Uterus (tissue), 4 donors: ENCODE data around the gene USP16. TPM values are rescaled to one million over a fixed set of nuclear protein-coding genes. Genes with fewer than 3 reads are reported as not detected.

Experiments used
- DNase-seq, 2 donors: peaks; one replicate each; pipeline ENCODE4 v3.0.0-alpha.2; 2019 to 2020
- H3K27ac ChIP-seq, 2 donors: fragments of 200-600 bp; sonication (generic); 1 replicate in 1 of 2; 2 replicates in 1 of 2; pipeline ENCODE4 v1.5.1; 2016 to 2018
- H3K27me3 ChIP-seq, 2 donors: fragments of 200-600 bp; sonication (generic); one replicate each; pipeline ENCODE4 v1.5.1; 2018 to 2019; ENCODE audit warnings: control low read depth in 1 of 2
- H3K36me3 ChIP-seq, 2 donors: fragments of 200-600 bp; sonication (generic); one replicate each; pipeline ENCODE4 v1.5.1; 2019; ENCODE audit warnings: control low read depth in 1 of 2
- H3K4me1 ChIP-seq, 2 donors: fragments of 200-600 bp; sonication (generic); one replicate each; pipeline ENCODE4 v1.5.1; 2018 to 2019; ENCODE audit warnings: control low read depth in 1 of 2
- H3K4me3 ChIP-seq, 2 donors: fragments of 200-600 bp; sonication (generic); 1 replicate in 1 of 2; 2 replicates in 1 of 2; pipeline ENCODE4 v1.5.1; 2018 to 2019; ENCODE audit warnings: mild to moderate bottlenecking in 1 of 2
- H3K9me3 ChIP-seq, 2 donors: fragments of 200-600 bp; sonication (generic); one replicate each; pipeline ENCODE4 v1.5.1; 2019; ENCODE audit warnings: control low read depth in 1 of 2
- POLR2A ChIP-seq, 2 donors: fragments of 450-650 bp; IDR thresholded peaks; one replicate each; pipeline ENCODE4 v1.6.1; 2016; ENCODE audit warnings: antibody characterized with exemption in 2 of 2, mild to moderate bottlenecking in 1 of 2, moderate library complexity in 1 of 2
- intact Hi-C: fragments of 100-400 bp; cut with DNase I; formaldehyde crosslinking; loops from one replicate; pipeline ENCODE4 v1.15.1; 2023; ENCODE audit warnings: low total_unique reads
- total RNA-seq, 4 donors: library from RNA; depleted of rRNA in 3 of 4; stranded (reverse); fragments of >200 nt in 3 of 4; gene quantifications; one replicate each; pipeline versions ENCODE4 v1.1.0 to v1.2.4, GENCODE V29; 2014 to 2023
- TF ChIP-seq, protein P1 (sequence below), 4 experiments: fragments of 200-600 bp in 2 of 4; fragments of 450-650 bp in 2 of 4; sonication (generic) in 2 of 4; IDR thresholded peaks; one replicate each; pipeline ENCODE4 v1.5.1; 2016 to 2019; ENCODE audit warnings: antibody characterized with exemption in 4 of 4, mild to moderate bottlenecking in 2 of 4, moderate library complexity in 1 of 4
- donor health status: DM: yes; HTN: yes; CAD: no.

USP16 gene
- total RNA-seq, 4 donors from 2014 or later = 19.0 to 53.2 (median 44.4) TPM

DNA sequence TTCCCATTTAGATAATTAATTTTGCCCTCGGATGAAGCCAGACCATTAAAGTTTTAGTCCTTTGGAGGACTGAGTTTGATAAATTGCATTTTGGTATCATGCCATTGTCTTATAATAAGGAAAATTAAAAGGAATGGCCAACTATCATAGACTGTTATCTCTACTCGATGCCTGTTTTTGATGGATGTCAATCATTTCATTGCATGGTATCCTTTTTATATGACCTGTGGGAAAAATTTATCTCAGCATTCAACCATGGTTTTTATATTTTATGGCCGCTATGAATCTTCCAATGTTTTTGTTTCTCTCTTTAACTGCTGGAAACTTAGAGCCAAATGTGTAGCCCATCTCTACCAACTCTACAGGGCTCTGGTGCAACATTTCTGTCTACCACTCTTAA is 58.8 kb downstream of the USP16 start:
- Histone ChIP-seq H3K9me3 (no peaks in the 10 kb centered on the region), H3K4me3 (no peak overlapping the region), H3K27me3 (no peaks in the 10 kb centered on the region), H3K36me3 (no peaks in the 10 kb centered on the region), H3K27ac (no peak overlapping the region), H3K4me1 (no peaks in the 10 kb centered on the region)
- TF ChIP-seq, protein P1, sequence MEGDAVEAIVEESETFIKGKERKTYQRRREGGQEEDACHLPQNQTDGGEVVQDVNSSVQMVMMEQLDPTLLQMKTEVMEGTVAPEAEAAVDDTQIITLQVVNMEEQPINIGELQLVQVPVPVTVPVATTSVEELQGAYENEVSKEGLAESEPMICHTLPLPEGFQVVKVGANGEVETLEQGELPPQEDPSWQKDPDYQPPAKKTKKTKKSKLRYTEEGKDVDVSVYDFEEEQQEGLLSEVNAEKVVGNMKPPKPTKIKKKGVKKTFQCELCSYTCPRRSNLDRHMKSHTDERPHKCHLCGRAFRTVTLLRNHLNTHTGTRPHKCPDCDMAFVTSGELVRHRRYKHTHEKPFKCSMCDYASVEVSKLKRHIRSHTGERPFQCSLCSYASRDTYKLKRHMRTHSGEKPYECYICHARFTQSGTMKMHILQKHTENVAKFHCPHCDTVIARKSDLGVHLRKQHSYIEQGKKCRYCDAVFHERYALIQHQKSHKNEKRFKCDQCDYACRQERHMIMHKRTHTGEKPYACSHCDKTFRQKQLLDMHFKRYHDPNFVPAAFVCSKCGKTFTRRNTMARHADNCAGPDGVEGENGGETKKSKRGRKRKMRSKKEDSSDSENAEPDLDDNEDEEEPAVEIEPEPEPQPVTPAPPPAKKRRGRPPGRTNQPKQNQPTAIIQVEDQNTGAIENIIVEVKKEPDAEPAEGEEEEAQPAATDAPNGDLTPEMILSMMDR (IDR thresholded peaks at IDR 0.05) = no peak
- TF ChIP-seq POLR2A (IDR thresholded peaks at IDR 0.05) = no peak
- intact Hi-C loops = no loop called here
- no peak for DNase-seq

DNA sequence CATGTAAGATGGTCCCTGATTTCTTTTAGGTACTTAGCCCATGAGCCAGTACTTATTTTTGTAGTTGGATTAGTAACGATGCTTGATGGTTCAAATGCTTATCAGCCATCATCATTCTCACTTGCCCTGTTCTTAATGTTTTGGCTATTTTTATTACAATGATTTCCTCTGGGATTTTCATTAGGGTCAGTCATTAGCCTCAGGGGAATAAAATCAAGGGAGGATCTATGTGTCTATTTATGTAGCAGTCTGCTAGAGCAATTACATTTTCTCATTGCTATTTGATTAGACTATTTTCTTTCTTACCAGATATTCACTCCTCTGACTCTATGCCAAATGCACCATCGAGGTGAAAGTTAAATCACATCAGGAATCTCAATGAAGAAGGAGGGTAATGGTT is 59.9 kb downstream of the USP16 start:
- no peaks in the 10 kb centered on the region for H3K4me1 ChIP-seq
- no peaks in the 10 kb centered on the region for H3K9me3 ChIP-seq
- no peak overlapping the region for H3K27ac ChIP-seq
- no peak for TF ChIP-seq POLR2A (IDR thresholded peaks at IDR 0.05)
- no peaks in the 10 kb centered on the region for H3K27me3 ChIP-seq
- intact Hi-C loops = no loop called here
- H3K36me3 ChIP-seq = no peaks in the 10 kb centered on the region
- DNase-seq = no peak
- no peak overlapping the region for H3K4me3 ChIP-seq

DNA sequence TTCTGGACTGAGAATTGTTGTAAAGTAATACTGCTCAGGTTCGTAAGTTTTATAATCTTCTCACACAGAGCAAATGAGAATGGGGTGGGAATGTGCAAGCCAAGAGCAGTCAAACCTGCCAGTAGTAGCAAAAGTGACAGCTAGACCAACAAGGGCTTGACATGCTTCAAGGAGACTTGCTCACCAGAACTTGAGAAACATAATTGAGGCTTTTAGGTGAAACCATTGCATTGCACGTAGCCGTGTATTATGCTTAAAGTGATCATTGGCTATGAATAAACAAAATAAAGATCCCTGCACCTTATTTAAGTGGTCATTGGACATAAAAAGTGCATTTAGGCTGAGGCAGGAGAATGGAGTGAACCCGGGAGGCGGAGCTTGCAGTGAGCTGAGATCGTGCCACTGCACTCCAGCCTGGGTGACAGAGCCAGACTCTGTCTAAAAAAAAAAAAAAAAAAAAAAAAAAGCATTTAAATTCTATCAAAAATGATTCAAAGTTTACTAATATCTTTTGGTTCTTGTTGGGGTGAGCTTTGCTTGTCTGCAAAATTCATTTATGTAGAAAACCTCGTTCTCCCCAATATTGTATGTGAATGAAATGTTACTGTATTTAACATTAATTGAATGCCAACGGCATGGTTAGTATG is 60.8 kb downstream of the USP16 start:
- Histone ChIP-seq H3K9me3 (no peaks in the 10 kb centered on the region), H3K4me3 (no peak overlapping the region), H3K4me1 (no peaks in the 10 kb centered on the region), H3K27me3 (no peaks in the 10 kb centered on the region), H3K27ac (no peak overlapping the region), H3K36me3 (no peaks in the 10 kb centered on the region)
- intact Hi-C loops = no loop called here
- DNase-seq = no peak
- no peak for TF ChIP-seq POLR2A (IDR thresholded peaks at IDR 0.05)
- TF ChIP-seq, protein P1 (IDR thresholded peaks at IDR 0.05) = no peak

- Histone ChIP-seq H3K27ac (no peak overlapping the region), H3K27me3 (no peaks in the 10 kb centered on the region), H3K4me3 (no peak overlapping the region), H3K9me3 (no peaks in the 10 kb centered on the region), H3K36me3 (no peaks in the 10 kb centered on the region), H3K4me1 (no peaks in the 10 kb centered on the region)
- no peak for DNase-seq
- intact Hi-C loops = loop anchor here (5.0 kb wide), 1 partner anchor 281 kb away; no protein-coding TSS in a partner anchor
- no peak for TF ChIP-seq POLR2A (IDR thresholded peaks at IDR 0.05)
- TF ChIP-seq, protein P1 (IDR thresholded peaks at IDR 0.05) = no peak
Measured at GRCh38 chr21:29091033-29091432, 66.6 kb downstream of the USP16 start.

GRCh38 chr21:29092102-29092959 is 67.9 kb downstream of the USP16 start:
- no peak overlapping the region for H3K4me3 ChIP-seq
- peak overlapping the region; percentile 7 to 19 for H3K27ac ChIP-seq
- H3K4me1 ChIP-seq = no peaks in the 10 kb centered on the region
- intact Hi-C loops = loop anchor here (5.0 kb wide), 1 partner anchor 280 kb away; no protein-coding TSS in a partner anchor
- no peaks in the 10 kb centered on the region for H3K9me3 ChIP-seq
- H3K27me3 ChIP-seq = no peaks in the 10 kb centered on the region
- TF ChIP-seq, protein P1 (IDR thresholded peaks at IDR 0.05) = no peak
- TF ChIP-seq POLR2A (IDR thresholded peaks at IDR 0.05) = no peak
- no peaks in the 10 kb centered on the region for H3K36me3 ChIP-seq
- DNase-seq = no peak
